GM12878 (cell line): Measurements from ENCODE around the gene SNCA. TPM values are rescaled to one million over a fixed set of nuclear protein-coding genes. Genes with fewer than 3 reads are reported as not detected.

Experiments used
- ATF2 ChIP-seq: IDR thresholded peaks from 2 replicates; pipeline ENCODE4 v1.6.1; 2012; ENCODE audit warnings: low read length, inconsistent platforms
- CTCF ChIP-seq, 3 experiments: IDR thresholded peaks in 2 of 3; conservative IDR thresholded peaks in 1 of 3; 2 replicates each; pipeline ENCODE4 v1.5.1; 2011; ENCODE audit warnings: low read depth in 3 of 3, low read length in 3 of 3, mild to moderate bottlenecking in 3 of 3, control low read depth in 2 of 3, moderate library complexity in 2 of 3, inconsistent platforms in 1 of 3, mixed read lengths in 1 of 3; ENCODE audit not compliant: control insufficient read depth in 2 of 3, insufficient read depth in 1 of 3; ENCODE audit errors: extremely low read depth in 1 of 3
- CUX1 ChIP-seq: IDR thresholded peaks from 2 replicates; pipeline ENCODE4 v1.6.1; 2012; ENCODE audit warnings: improper control_type of control experiment, low read depth, low read length; ENCODE audit not compliant: insufficient replicate concordance
- EGR1 ChIP-seq, 2 experiments: IDR thresholded peaks; 1 replicate in 1 of 2; 2 replicates in 1 of 2; pipeline ENCODE4 v1.6.1; 2011 to 2012; ENCODE audit warnings: low read depth in 2 of 2, low read length in 2 of 2, borderline replicate concordance in 1 of 2, mild to moderate bottlenecking in 1 of 2, moderate library complexity in 1 of 2
- GATAD2B ChIP-seq: fragments of 450-650 bp; conservative IDR thresholded peaks from 2 replicates; pipeline ENCODE4 v1.6.1; 2017; ENCODE audit warnings: low read depth, mild to moderate bottlenecking, moderate library complexity
- HDAC2 ChIP-seq: fragments of 200-600 bp; sonication (generic); IDR thresholded peaks from 2 replicates; pipeline ENCODE4 v1.6.1; 2017
- HSF1 ChIP-seq: fragments of 150-350 bp; IDR thresholded peaks from 2 replicates; pipeline ENCODE4 v1.6.1; 2014; ENCODE audit warnings: mild to moderate bottlenecking, low read depth, low read length
- MLLT1 ChIP-seq: fragments of 450-650 bp; IDR thresholded peaks from 2 replicates; pipeline ENCODE4 v1.6.1; 2016; ENCODE audit warnings: mild to moderate bottlenecking
- NBN ChIP-seq: fragments of 450-650 bp; IDR thresholded peaks from 2 replicates; pipeline ENCODE4 v1.6.1; 2016
- NR2C1 ChIP-seq: fragments of 450-650 bp; IDR thresholded peaks from 2 replicates; pipeline ENCODE4 v1.6.1; 2017; ENCODE audit warnings: antibody characterized with exemption, mild to moderate bottlenecking, moderate library complexity
- PBX3 ChIP-seq: IDR thresholded peaks from 2 replicates; pipeline ENCODE4 v1.6.1; 2011; ENCODE audit warnings: mild to moderate bottlenecking, low read depth, low read length, moderate library complexity; ENCODE audit not compliant: insufficient replicate concordance
- RAD21 ChIP-seq: IDR thresholded peaks from 2 replicates; pipeline ENCODE4 v1.6.1; 2011; ENCODE audit warnings: mild to moderate bottlenecking, low read depth, low read length, moderate library complexity; ENCODE audit not compliant: insufficient read depth
- SUZ12 ChIP-seq: fragments of 200-600 bp; sonication (generic); IDR thresholded peaks from one replicate; pipeline ENCODE4 v1.6.1; 2018; ENCODE audit warnings: antibody characterized with exemption, mild to moderate bottlenecking; ENCODE audit not compliant: unreplicated experiment
- USF2 ChIP-seq: IDR thresholded peaks from 2 replicates; pipeline ENCODE4 v1.6.1; 2011; ENCODE audit warnings: low read depth, low read length, improper control_type of control experiment, borderline replicate concordance
- polyA plus RNA-seq, 11 experiments: library from polyadenylated mRNA; depleted of rRNA in 4 of 11; unstranded in 6 of 11; stranded (reverse) in 5 of 11; fragments of >200 nt; fragmentation: Nextera tagmentation in 4 of 11; fragmentation: Illumina TruSeq in 1 of 11; extraction: Ambion mirVana in 4 of 11; extraction: Trizol in 1 of 11; gene quantifications; 1 replicate in 1 of 11; 2 replicates in 10 of 11; pipeline versions ENCODE4 v1.2.1 to v1.2.3, GENCODE V29; 2011 to 2016; ENCODE audit warnings: inconsistent platforms in 2 of 11, missing spikeins in 2 of 11, low read depth in 1 of 11
- total RNA-seq, 4 experiments: library from RNA; depleted of rRNA in 3 of 4; stranded (reverse); fragments of >200 nt in 3 of 4; fragmentation: Illumina TruSeq in 1 of 4; extraction: Trizol in 1 of 4; gene quantifications; 2 replicates each; pipeline versions ENCODE4 v1.2.1 to v1.2.3, GENCODE V29; 2013 to 2021

SNCA gene
- total and polyA plus RNA-seq, 10 of the 15 experiments (the other 5 are each of a cell fraction or from before 2014, with no cell fraction given), result 0.22 TPM; not detected in 9

- TF ChIP-seq USF2 (no peak), HDAC2 (no peak), GATAD2B (no peak), CTCF (IDR thresholded peaks at IDR 0.05 in 2 of 3, conservative IDR thresholded peaks at IDR 0.05 in 1 of 3; ENCODE audit: control insufficient read depth in 2 of 3, extremely low read depth in 1 of 3, insufficient read depth in 1 of 3, low read depth in 3 of 3, low read length in 3 of 3) (peak in 1 of 3 experiments; percentile 10; a peak in 1 of 6 replicates), EGR1 (IDR thresholded peaks at IDR 0.05; ENCODE audit: borderline replicate concordance in 1 of 2, low read depth in 2 of 2, low read length in 2 of 2) (no peak), NBN (no peak), SUZ12 (no peak), HSF1 (no peak), CUX1 (no peak), NR2C1 (no peak), ATF2 (no peak), MLLT1 (no peak), RAD21 (no peak), PBX3 (no peak)
Measured at GRCh38 chr4:89829470-89830138, 7.4 kb downstream of the SNCA start (continued).
